SKM-1 treated with dmso at 0.1 percent for 144 hours (cell line): ENCODE data around the gene KIFC1.

Source experiments
- DNase-seq: peaks from one replicate; lab custom pipeline; 2025; ENCODE audit not compliant: unreplicated experiment; lab: John Stamatoyannopoulos, UW

KIFC1 gene

DNA sequence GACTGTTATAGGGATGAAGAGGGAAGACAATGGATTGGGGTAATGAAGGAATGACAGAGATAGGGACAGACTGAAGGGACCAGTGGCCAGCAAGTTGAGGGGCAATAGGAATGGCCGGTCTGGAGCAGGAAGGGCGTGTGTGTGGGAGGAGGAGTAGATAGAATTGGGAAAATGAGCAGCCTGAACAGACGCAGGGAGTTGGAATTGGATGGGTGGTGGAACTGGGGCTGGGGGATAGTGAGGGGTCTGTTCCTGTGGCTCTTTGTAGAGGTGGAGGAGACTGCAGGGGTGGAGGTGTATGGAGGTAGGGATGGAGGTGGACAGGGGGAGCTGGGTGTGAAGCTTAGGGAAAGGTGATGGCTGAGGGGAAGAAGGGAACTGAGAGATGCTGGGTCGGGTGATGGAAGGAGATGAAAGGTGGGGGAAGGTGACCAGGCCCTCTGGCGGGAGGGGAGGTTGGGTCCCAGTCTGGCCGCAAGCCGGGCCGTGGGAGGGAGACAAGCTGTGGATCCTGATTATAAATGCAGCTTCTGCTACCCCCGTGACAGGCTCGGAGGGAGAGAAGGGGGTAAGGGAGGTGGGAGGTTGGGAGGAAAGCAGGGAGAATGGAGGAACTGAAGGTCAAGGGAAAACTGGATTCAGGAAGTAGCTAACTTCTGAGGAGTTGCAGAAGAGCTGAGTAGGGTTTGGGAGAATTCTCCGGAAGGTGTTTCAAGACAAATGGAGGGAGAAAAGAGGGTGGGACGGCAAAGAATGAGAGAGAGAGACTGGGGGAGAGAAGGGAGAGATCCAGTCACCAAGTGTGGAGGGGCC lies 33.4 kb downstream of the KIFC1 start:
- DNase-seq = no peak

GRCh38 chr6:33425668-33426577 lies 34.3 kb downstream of the KIFC1 start:
- DNase-seq = peak; percentile 68

- no peak for DNase-seq
Observed at GRCh38 chr6:33426590-33427511, 35.2 kb downstream of the KIFC1 start.

DNA sequence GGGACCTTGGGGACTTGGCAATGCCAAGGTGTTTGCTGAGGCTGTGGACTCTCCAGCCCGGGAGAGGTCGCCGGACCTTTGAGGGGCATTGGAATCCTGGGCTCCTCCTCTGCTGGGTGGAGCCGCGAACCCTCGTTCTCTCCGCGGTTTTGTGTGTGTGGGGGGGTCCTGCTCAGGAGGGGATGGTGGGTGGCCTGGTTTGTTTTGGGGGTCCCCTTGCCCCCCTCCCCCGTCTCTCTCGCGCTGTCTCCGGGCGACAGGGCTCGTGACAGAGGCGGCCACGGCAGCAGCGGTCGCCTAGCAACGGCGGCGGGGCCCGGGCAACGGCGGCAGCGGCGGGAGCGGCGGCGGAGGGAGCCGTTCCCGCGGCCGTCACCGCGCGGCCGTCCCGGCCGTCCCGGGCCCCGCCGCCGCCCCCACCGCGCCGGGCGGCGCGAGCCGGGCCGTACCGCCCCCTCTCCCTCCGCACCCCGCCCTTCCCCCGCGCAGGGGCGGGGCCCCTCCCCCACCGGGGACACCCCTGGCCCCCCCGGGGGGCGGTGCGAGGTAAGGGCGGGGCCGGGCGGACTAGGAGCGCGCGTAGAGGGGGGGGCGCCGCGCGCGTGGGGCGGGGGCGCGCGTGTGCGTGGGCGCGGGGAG lies 36.1 kb downstream of the KIFC1 start:
- DNase-seq = peak; percentile 16

DNA sequence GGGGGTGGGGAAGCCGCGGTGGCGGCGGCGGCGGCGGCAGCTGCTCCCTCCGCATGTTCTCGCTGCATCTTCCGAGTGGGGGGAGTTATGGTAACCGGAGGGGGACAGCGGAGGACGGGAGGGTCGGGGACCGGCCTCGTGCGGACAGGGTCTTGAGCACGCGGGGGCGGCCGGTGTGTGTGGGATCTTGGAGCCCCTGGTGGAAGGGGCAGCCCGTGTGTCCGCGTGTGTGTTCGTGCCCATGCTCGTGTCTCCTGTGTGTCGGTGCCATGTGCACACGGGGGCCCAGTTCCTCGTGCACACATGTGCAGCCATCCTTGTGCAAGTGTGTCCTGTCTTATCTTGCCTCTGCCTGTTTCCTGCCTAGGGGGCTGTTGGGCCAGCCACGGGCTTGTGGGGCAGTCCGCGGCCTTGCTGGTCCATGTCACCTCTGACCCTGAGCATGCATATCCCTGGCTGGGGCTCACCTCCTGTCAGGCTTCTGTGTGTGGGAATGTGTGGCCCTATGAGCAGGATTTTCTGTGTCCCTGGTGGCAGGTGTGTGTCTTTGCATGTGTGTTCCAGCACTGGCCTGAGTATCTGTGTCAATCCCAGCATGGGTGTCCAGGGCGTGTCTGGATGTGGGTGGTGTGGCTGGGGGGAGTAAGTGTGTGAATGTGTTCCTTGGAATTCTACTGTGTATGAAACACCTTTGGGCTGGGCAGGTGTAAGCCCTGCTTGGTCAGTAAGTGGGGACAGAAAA lies 36.8 kb downstream of the KIFC1 start:
- peak; percentile 55 for DNase-seq

DNA sequence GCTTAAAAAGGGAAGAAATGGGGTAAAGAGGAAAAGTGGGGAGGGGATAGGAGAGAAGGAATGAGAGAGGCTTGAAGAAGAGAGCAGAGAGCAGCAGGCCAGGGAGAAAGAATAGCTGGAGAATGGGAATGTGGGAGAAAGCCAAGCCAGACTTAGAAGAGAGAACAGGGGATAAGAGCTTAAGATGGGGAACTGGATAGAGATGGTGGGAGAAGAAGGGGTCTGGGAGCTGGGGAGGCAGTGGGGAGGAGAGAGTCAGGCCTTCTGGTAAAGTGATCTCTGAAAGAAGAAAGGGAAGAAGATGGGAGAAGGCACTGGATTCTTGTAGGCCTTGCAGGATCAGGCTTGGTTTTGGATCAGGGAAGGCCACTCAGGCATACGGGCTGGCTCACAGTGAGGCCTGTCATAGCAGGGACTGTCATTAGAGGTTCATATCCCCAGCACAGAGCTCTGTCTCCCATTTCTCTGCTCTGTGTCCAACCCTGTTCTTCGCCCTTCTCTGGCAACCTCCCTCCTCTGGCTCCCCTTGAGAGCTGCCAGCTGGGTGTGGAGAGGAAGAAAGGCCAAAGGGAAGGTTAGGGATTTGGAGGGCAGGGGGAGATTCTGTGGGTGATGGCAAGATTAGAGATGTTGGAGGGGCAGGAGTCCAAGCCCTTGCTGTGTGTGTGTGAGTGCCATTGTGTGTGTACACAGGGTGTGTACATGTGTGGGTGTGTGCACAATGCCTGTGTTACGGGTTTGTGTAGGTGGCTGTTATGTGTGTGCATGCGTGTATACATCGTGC lies 37.5 kb downstream of the KIFC1 start:
- no peak for DNase-seq

DNA sequence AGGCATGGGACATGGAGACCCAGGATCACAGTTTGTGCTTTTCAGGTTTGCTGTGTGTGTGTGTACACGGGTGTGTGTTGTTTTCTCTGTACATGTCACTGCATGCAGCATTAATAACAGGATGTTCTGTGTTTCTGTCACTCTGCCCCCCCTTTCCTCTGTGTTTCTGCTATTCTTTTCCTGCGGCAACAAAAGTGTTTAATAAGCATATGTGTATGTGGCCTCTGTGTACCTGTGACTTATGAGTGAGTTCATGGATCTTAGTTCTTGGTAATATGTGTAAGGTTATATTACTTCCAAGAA lies 38.1 kb downstream of the KIFC1 start:
- no peak for DNase-seq

DNA sequence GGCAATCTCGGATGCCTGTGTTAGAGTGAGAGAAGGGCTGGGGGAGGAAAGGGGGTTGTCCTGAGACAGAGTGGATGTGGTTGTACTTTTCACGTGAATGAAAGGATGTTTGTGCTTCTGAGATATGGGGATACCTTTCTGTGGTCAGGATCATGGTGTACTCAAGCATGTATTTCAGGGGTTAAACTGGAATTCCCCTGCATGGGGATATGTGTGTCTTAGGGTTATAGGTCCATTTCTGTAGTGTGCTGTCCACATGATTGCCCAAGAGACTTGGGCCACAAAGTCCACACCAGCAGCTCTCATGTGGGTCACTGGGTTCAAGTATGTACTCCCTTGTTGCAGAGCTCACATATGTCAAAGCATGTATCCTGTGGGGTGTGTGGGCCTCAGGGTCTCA lies 38.7 kb downstream of the KIFC1 start:
- no peak for DNase-seq

DNA sequence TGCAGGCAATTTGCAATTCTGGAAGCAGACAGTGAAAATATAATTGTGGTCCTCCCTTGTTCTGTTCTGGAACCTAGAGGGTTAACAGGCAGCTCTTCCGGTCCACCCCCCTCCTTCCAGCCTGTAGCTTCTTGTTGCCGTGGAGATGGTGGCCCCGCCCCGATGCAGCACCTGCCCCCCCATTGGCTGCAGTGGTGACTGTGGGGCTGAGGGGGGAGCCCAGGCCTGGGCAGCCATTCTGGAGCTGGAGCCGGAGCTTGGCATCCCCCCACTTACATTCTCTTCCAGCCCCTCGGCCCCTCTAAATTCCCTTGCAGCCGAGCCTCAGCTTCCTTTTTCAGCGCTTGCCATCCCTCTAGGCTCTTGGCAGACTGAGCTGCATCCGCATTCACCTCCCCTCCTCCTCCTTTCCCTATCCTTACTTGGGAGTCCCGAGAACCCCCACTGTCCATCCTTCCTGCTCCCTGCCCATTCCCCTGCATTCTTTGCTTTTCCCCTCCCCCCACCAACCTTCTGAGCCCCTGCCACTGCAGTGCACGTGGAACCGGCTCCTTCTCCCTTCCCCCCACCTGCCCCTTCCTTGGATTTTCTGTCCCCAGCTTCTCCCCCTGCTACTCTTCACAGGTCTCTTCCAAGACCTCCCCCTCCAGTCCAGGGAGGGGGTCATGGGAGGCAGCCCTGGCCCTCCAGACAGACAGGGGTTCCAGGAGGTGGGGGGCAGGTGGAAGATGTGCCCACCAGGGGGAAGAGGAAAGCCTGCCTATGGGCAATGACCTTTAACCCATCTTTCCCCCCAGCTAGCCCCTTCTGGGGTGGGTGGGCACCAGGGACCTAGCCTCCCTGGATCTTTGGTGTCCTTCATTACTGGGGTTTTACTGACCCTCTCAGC lies 39.6 kb downstream of the KIFC1 start:
- DNase-seq = peak; percentile 31

DNA sequence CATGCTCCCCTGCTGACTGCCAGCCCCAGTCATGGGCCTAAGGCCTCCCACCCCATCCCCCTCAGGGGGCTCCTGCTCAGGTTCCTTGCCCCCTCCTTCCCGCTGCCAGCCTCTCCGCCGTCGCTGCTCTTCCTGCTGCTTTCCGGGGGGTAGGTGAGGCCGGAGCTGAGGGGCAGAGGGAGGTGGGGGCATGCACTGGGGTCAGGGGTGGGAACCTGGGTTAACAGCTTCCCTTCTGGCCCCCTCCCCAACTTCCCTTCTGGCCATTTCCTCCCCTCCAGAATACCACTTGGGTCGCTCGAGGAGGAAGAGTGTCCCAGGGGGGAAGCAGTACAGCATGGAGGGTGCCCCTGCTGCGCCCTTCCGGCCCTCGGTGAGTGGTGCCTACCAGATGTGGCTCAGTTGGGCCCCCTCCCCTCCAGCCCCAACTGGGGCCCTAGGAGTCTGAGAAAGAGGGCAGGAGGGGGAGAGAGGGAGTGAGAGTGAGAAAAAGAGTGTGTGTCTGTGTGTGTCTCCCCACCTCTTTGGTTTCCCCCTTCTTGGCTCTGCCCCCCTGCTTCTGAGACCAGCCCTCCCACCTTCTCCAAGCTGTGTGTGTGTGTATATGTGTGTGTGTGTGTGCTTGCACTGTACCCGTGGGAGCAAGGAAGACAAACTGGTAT lies 40.4 kb downstream of the KIFC1 start:
- no peak for DNase-seq

DNA sequence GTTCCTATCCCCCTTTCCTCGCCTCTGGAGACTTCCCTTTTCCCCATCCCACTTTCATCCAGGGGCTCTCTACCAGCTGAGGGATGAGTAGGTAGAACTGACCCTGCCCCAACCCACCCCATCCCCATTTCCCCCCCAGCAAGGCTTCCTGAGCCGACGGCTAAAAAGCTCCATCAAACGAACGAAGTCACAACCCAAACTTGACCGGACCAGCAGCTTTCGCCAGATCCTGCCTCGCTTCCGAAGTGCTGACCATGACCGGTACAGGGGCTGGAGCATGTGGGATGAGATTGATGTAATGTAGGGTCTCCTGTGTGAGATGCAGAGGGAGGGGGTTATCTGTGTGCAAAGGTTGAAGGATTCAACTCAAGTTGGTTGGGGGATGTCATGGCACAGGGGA lies 40.9 kb downstream of the KIFC1 start:
- no peak for DNase-seq

GRCh38 chr6:33433001-33433543 lies 41.4 kb downstream of the KIFC1 start:
- no peak for DNase-seq

GRCh38 chr6:33433544-33434191 lies 42.0 kb downstream of the KIFC1 start:
- DNase-seq = no peak

- DNase-seq = no peak
Observed at GRCh38 chr6:33434961-33435360, 43.3 kb downstream of the KIFC1 start.

GRCh38 chr6:33437666-33438065 lies 46.0 kb downstream of the KIFC1 start:
- no peak for DNase-seq

GRCh38 chr6:33438978-33439594 lies 47.5 kb downstream of the KIFC1 start:
- no peak for DNase-seq
